GM12801 (cell line): ENCODE measurements around the gene OR5AU1.

Experiments used
- TF ChIP-seq, protein P1 (sequence below): IDR thresholded peaks from one replicate; pipeline ENCODE4 v1.5.1; 2011; ENCODE audit warnings: control low read depth; ENCODE audit not compliant: insufficient read length; ENCODE audit errors: extremely low read depth

OR5AU1 gene

DNA sequence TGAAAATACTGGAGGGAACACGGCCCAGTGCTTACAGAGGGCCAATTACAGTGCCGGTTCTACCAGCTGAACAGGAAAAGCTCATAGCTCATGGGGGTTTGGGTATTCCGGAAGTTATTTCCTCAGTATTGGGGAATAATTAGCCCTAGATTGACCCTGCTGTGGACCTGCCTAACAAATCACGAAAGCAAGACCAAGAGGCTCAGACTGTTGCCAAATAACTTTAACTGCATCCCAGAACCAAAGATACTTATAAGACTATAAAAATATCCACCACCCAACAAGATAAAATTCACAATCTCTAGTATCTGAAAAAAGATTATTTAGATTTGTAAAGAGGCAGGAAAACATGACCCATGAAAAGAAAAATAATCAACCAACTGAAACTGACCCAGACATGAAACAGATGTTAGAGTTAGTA, 8.0 kb upstream of the OR5AU1 start:
- TF ChIP-seq, protein P1, sequence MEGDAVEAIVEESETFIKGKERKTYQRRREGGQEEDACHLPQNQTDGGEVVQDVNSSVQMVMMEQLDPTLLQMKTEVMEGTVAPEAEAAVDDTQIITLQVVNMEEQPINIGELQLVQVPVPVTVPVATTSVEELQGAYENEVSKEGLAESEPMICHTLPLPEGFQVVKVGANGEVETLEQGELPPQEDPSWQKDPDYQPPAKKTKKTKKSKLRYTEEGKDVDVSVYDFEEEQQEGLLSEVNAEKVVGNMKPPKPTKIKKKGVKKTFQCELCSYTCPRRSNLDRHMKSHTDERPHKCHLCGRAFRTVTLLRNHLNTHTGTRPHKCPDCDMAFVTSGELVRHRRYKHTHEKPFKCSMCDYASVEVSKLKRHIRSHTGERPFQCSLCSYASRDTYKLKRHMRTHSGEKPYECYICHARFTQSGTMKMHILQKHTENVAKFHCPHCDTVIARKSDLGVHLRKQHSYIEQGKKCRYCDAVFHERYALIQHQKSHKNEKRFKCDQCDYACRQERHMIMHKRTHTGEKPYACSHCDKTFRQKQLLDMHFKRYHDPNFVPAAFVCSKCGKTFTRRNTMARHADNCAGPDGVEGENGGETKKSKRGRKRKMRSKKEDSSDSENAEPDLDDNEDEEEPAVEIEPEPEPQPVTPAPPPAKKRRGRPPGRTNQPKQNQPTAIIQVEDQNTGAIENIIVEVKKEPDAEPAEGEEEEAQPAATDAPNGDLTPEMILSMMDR: no peak

DNA sequence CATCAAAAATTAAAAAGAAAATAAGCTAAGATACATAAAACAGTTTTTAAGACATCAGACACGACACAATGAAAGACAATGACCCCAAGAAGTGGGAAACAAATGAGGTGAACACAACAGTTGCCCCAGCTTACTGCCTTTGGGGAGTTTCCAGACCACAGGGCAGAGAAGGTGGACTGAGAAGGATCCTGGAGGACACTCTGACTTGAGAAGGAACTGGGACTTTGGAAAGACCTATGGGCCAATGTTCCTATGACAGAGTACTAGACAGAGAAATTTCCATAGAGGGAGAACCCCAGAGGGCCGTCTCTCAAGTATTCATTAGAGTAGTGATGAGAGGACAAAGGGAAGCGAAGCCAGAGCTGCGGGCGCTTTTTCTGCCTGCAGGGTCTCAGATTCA, 6.2 kb upstream of the OR5AU1 start:
- TF ChIP-seq, protein P1: no peak

- TF ChIP-seq, protein P1: no peak
Measured at GRCh38 chr14:21160061-21160610, 4.3 kb upstream of the OR5AU1 start.

DNA sequence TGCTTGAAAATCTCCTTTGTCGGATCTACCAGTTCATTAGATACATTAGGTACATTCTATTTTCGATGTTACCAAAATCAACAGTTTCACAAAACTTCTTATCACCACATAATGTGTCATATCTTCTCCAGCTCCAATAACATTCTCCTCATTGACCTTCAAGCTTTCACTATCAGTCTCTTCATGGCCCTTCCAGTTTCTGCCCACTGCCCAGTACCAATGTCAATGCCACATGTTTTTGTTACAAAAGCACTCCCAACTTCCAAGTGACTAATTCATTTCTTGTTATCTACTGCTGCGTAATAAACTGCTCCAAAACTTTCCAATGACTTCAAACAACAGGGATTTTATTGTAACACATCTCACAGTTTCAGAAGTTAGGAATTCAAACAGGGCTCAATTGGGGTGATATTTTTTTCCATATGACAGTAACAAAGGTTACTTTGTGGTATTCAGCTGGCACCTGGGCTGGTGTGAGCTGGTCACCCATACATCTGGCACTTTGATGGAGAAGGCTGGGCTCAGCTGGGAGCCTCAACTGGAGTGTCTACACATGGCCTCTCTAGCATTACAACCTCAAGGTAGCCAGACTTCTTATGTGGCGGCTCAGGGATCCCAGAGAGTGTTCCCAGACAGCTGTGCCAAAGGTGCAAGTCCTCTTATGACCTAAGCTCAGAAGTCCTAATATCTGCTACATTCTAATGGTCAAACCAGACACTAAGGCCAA, 6.1 kb downstream of the OR5AU1 start:
- TF ChIP-seq, protein P1: no peak

DNA sequence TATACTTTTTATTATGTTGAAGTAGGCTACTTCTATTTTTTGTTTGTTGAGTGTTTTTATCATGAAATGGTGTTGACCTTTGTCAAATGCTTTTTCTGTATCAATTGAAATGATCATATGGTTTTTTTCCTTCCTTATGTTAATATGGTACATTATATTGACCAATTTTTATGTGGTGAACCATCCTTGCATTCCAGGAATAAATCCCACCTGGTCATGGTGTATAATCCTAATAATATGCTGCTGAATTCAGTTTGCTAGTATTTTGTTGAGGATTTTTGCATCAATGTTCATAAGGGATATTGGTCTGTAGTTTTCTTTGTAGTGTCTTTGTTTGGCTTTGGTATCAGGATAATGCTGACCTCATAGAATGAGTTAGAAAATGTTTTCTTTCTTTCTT, 10.4 kb downstream of the OR5AU1 start:
- TF ChIP-seq, protein P1: no peak

GRCh38 chr14:21142357-21142756, 13.5 kb downstream of the OR5AU1 start:
- TF ChIP-seq, protein P1: no peak

DNA sequence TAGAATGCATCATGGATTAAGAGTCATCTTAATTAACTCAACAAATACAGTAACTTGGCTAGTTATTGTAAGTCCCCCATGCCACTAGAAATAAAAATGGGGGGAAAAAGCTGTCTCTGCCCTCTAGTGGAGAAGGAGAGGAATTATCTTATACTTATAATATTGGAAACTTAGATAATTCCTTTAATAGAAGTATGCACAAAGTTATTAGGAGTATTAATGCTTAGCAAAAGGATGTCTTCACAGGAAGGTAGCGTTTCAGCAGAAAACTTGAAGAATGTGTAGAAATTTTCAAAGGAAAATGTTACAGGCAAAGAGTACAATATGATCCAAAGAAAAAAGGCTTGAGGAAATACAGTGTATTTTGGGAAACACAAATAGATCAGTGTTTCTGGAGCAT, 19.8 kb downstream of the OR5AU1 start:
- TF ChIP-seq, protein P1: peak; percentile 23
